ENCODE measurements around the gene CERS6.

CERS6 gene

GRCh38 chr2:168816369-168816768 is 360.3 kb downstream of the CERS6 start:
- DNase-seq, result no peak

- DNase-seq, result no peak
These were observed 363.1 kb downstream of the CERS6 start for GRCh38 chr2:168819050-168819715.

GRCh38 chr2:168819829-168820489 is 363.9 kb downstream of the CERS6 start:
- no peak for DNase-seq

GRCh38 chr2:168821577-168821976 is 365.5 kb downstream of the CERS6 start:
- DNase-seq, result no peak

- no peak for DNase-seq
These were observed 365.9 kb downstream of the CERS6 start for GRCh38 chr2:168821992-168822391.

All from NCI-H446 (cell line).